Effector memory CD4-positive, alpha-beta T cell (primary cell): ENCODE results near the gene LRRC28.

Experiments used
- DNase-seq, 3 donors: peaks; one replicate each; pipeline ENCODE4 v3.0.0-alpha.2; 2020
- H3K27ac ChIP-seq: 2 replicates; pipeline ENCODE4 v1.7.0; 2013; ENCODE audit warnings: mild to moderate bottlenecking, low read length, moderate library complexity; ENCODE audit not compliant: insufficient read depth, poor library complexity, severe bottlenecking
- H3K27me3 ChIP-seq: replicated peaks from 2 replicates; pipeline ENCODE4 v1.7.0; 2013; ENCODE audit warnings: mild to moderate bottlenecking, low read length; ENCODE audit not compliant: insufficient read depth, control insufficient read depth, poor library complexity, severe bottlenecking
- H3K36me3 ChIP-seq: 2 replicates; pipeline ENCODE4 v1.7.0; 2013; ENCODE audit warnings: mild to moderate bottlenecking, low read length, moderate library complexity; ENCODE audit not compliant: control insufficient read depth, insufficient read depth
- H3K4me1 ChIP-seq: 2 replicates; pipeline ENCODE4 v1.7.0; 2013; ENCODE audit warnings: low read length, mild to moderate bottlenecking; ENCODE audit not compliant: control insufficient read depth, insufficient read depth, poor library complexity, severe bottlenecking
- H3K4me3 ChIP-seq: 2 replicates; pipeline ENCODE4 v1.7.0; 2013; ENCODE audit warnings: low read length, low read depth, mild to moderate bottlenecking; ENCODE audit not compliant: insufficient read depth, poor library complexity, severe bottlenecking
- H3K9me3 ChIP-seq: 2 replicates; pipeline ENCODE4 v1.7.0; 2013; ENCODE audit warnings: mild to moderate bottlenecking, low read length, moderate library complexity; ENCODE audit not compliant: control insufficient read depth
- total RNA-seq, 3 donors: gene quantifications; one replicate each; lab custom pipeline; 2026; lab: John Stamatoyannopoulos, UW

Gene LRRC28
- total RNA-seq = 8.3 to 10.7 (median 9.7) reads per million in 3 donors

GRCh38 chr15:99250857-99251841 lies at the start of gene LRRC28:
LRRC28 (plus strand) TSS chr15:99251481; CDS start chr15:99255958, 4,477 bp downstream.
- Histone ChIP-seq H3K27ac (peak within 1 kb of the TSS; percentile 58), H3K36me3 (peaks cover 3% of the 10 kb centered on the region), H3K4me3 (peak within 1 kb of the TSS; percentile 87), H3K9me3 (no peaks in the 10 kb centered on the region), H3K4me1 (peaks cover 5% of the 10 kb centered on the region), H3K27me3 (no peaks in the 10 kb centered on the region)
- peak; percentile 83 to 87 (median 87) for DNase-seq

DNA sequence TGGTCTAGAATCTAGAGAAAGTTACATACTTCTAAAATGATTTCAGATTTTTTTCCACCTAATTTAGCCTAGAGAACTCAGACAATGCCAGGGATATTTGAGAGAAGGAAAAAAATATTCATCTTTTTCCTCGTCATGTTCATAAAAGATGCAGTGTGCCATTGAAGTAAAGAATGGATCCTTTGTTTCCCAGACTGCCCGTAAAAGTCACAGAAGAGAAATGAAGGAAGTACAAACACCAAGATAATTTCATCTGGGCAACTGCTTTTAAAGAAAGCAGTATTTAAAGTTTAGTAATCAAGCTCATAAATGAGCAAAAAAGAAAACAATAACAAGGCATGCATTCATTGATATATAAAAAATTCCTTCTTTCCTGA lies 49.1 kb upstream of the LRRC28 start:
- no peak overlapping the region for H3K4me3 ChIP-seq
- no peaks in the 10 kb centered on the region for H3K36me3 ChIP-seq
- H3K27ac ChIP-seq = no peak overlapping the region
- H3K27me3 ChIP-seq = no peaks in the 10 kb centered on the region
- no peaks in the 10 kb centered on the region for H3K4me1 ChIP-seq
- no peak for DNase-seq
- no peaks in the 10 kb centered on the region for H3K9me3 ChIP-seq

DNA sequence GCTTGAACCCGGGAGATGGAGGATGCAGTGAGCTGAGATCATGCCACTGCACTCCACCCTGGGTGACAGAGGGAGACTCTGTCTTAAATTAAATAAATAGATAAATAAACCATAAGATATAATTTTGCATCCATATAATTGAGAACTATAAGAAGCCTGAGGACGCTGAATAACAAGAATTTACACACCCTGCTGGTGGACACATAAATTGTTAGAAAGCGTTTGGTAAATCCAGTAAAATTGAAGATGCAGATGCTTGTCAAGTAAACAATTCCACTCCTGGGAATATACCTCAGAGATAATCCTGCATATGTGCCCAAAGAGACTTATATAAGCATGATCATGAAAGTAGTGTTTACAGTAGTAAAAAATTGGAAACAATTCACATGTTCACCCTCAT lies 43.6 kb upstream of the LRRC28 start:
- Histone ChIP-seq H3K36me3 (no peaks in the 10 kb centered on the region), H3K4me1 (no peaks in the 10 kb centered on the region), H3K27ac (no peak overlapping the region), H3K9me3 (no peaks in the 10 kb centered on the region), H3K27me3 (no peaks in the 10 kb centered on the region), H3K4me3 (no peak overlapping the region)
- DNase-seq = no peak

DNA sequence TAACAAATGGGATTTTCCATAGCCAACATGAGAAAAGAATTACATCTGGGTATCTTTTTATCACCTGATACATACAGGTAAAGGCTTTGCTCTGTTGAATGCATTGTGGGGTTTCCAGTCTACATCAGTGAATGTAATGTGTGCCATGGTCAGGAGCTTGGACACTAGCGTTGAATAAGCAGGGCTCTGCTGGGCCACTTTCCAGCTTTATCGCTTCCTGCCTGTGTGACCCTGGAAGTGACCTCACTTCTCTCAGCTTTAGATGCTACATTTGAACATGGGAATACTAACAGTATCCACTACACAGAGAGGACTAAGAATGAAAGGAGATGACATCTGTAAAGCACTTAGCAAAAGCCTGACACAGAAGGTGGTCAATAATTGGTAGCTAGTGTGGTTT lies 42.0 kb upstream of the LRRC28 start:
- DNase-seq = no peak
- Histone ChIP-seq H3K9me3 (no peaks in the 10 kb centered on the region), H3K4me3 (no peak overlapping the region), H3K36me3 (no peaks in the 10 kb centered on the region), H3K4me1 (no peaks in the 10 kb centered on the region), H3K27me3 (no peaks in the 10 kb centered on the region), H3K27ac (no peak overlapping the region)

- DNase-seq = no peak
- Histone ChIP-seq H3K4me1 (no peaks in the 10 kb centered on the region), H3K27me3 (no peaks in the 10 kb centered on the region), H3K36me3 (no peaks in the 10 kb centered on the region), H3K27ac (no peak overlapping the region), H3K9me3 (no peaks in the 10 kb centered on the region), H3K4me3 (no peak overlapping the region)
These were observed 40.9 kb upstream of the LRRC28 start for GRCh38 chr15:99210334-99210733.

DNA sequence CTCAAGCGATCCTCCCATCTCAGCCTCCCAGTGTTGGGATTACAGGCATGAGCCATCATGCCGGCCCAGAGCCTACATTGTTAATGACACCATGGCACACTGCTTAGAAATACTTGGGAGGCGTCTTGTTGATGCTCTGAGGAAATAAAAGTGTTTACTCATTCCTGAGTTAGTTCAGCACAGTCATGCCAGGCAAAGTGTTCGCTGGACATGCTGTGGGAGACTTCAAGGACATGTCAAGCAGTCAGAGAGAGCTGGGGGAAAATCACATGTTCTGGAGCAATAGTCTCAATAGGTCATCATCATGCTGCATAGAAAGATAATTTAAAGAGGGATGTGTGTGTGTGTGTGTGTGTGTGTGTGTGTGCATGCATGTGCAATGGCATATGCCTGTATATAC lies 39.4 kb upstream of the LRRC28 start:
- Histone ChIP-seq H3K9me3 (no peaks in the 10 kb centered on the region), H3K4me1 (no peaks in the 10 kb centered on the region), H3K27me3 (no peaks in the 10 kb centered on the region), H3K36me3 (no peaks in the 10 kb centered on the region), H3K4me3 (no peak overlapping the region), H3K27ac (no peak overlapping the region)
- DNase-seq = no peak

DNA sequence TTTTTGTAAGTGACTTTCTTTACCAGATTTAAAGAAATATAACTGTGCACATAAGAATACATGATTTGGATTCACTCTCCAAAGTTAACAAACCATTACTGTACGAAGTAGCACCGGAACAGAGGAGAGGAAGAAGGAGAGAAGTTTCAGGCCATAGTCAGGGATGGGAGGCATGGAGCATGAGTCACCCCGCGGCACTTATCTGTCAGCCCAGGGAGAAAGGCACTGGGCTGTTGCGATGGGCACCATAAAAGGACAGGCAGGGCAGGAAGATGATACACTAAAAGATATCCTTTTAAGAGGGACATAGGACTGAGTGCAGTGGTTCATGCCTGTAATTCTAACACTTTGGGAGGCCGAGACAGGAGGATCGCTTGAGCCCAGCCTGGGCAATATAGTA lies 38.9 kb upstream of the LRRC28 start:
- H3K27ac ChIP-seq = no peak overlapping the region
- no peaks in the 10 kb centered on the region for H3K4me1 ChIP-seq
- no peak overlapping the region for H3K4me3 ChIP-seq
- no peaks in the 10 kb centered on the region for H3K9me3 ChIP-seq
- H3K27me3 ChIP-seq = no peaks in the 10 kb centered on the region
- no peak for DNase-seq
- H3K36me3 ChIP-seq = no peaks in the 10 kb centered on the region

- peak; percentile 9 to 19 (median 13) for DNase-seq
- H3K4me1 ChIP-seq = no peaks in the 10 kb centered on the region
- H3K4me3 ChIP-seq = no peak overlapping the region
- no peak overlapping the region for H3K27ac ChIP-seq
- no peaks in the 10 kb centered on the region for H3K27me3 ChIP-seq
- no peaks in the 10 kb centered on the region for H3K36me3 ChIP-seq
- H3K9me3 ChIP-seq = no peaks in the 10 kb centered on the region
These were observed 38.0 kb upstream of the LRRC28 start for GRCh38 chr15:99213187-99213811.

DNA sequence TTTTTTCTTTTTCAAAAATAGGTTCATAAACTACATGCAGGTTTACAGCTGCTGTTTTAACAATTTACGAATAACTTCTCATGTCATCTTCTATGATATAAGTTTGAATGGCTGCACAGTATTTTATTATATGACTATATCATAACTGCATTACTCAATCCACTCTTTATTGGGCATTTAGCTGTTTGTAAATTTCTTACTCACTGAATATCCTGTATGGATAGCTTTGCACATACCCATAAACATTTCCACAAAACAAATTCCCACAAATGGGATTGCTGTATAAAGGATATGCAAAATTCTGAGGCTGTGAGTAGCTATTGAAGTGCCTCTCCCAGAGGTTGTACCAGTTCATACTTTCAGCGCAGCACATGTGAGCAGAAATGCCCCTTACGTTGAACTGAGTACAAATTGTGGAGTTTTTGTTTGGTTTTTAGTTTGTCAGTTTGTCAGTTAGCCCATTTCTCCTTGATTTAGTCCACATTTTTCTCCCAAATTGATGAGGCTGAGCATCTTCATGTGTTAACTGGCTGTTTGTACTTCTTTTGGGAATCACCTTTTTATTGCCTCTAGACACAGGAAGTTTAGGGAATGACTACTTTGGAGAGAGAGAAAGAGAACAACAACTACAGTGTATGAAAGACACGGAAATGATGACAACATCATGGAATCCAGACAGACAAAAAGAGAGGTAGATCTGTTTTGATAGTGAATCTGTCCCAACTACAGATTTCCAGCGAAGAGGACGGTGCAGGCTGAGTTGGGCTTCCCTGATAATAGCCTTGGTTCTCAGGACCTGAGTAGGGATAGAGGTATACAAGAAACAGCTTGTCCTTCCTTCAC lies 26.7 kb upstream of the LRRC28 start:
- no peaks in the 10 kb centered on the region for H3K4me1 ChIP-seq

More for the DNA sequence above, 26.7 kb upstream of the LRRC28 start:
- no peak for DNase-seq
- Histone ChIP-seq H3K27me3 (no peaks in the 10 kb centered on the region), H3K27ac (no peak overlapping the region), H3K4me3 (no peak overlapping the region), H3K9me3 (no peaks in the 10 kb centered on the region), H3K36me3 (no peaks in the 10 kb centered on the region)
